ENCODE data around the gene OXSR1.

DNA sequence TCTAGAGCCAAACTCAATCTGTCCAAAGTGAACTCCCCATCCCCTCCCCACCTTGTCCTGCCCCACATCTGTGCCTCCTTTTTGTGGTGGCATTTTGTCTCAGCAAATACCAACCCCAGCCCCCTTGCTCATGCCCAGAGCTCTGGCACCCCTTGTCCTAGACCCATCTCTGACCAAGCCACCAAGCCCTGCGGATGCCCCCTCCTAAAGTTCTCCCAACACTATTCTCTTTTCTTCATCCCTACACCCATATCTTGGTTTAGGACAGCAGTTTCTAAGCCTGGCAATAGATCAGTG, 46.1 kb upstream of the OXSR1 start:
- TF ChIP-seq, protein P1, sequence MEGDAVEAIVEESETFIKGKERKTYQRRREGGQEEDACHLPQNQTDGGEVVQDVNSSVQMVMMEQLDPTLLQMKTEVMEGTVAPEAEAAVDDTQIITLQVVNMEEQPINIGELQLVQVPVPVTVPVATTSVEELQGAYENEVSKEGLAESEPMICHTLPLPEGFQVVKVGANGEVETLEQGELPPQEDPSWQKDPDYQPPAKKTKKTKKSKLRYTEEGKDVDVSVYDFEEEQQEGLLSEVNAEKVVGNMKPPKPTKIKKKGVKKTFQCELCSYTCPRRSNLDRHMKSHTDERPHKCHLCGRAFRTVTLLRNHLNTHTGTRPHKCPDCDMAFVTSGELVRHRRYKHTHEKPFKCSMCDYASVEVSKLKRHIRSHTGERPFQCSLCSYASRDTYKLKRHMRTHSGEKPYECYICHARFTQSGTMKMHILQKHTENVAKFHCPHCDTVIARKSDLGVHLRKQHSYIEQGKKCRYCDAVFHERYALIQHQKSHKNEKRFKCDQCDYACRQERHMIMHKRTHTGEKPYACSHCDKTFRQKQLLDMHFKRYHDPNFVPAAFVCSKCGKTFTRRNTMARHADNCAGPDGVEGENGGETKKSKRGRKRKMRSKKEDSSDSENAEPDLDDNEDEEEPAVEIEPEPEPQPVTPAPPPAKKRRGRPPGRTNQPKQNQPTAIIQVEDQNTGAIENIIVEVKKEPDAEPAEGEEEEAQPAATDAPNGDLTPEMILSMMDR (IDR thresholded peaks at IDR 0.05 in 4 of 5, conservative IDR thresholded peaks at IDR 0.05 in 1 of 5): no peak
- TF ChIP-seq POLR2A (IDR thresholded peaks at IDR 0.05): no peak
